GM12865 (cell line): ENCODE results near the gene PPP6R1.

ENCODE experiments used
- DNase-seq: peaks from one replicate; pipeline ENCODE4 v3.0.0; 2010; ENCODE audit warnings: low read depth
- H3K4me3 ChIP-seq: 2 replicates; pipeline ENCODE4 v1.5.1; 2011; ENCODE audit warnings: mild to moderate bottlenecking, low read depth, low read length, control low read depth
- TF ChIP-seq, protein P1 (sequence below): IDR thresholded peaks from 2 replicates; pipeline ENCODE4 v1.5.1; 2011; ENCODE audit warnings: low read length, control low read depth, low read depth, inconsistent platforms; ENCODE audit not compliant: insufficient read depth; ENCODE audit errors: missing control alignments

The PPP6R1 gene

DNA sequence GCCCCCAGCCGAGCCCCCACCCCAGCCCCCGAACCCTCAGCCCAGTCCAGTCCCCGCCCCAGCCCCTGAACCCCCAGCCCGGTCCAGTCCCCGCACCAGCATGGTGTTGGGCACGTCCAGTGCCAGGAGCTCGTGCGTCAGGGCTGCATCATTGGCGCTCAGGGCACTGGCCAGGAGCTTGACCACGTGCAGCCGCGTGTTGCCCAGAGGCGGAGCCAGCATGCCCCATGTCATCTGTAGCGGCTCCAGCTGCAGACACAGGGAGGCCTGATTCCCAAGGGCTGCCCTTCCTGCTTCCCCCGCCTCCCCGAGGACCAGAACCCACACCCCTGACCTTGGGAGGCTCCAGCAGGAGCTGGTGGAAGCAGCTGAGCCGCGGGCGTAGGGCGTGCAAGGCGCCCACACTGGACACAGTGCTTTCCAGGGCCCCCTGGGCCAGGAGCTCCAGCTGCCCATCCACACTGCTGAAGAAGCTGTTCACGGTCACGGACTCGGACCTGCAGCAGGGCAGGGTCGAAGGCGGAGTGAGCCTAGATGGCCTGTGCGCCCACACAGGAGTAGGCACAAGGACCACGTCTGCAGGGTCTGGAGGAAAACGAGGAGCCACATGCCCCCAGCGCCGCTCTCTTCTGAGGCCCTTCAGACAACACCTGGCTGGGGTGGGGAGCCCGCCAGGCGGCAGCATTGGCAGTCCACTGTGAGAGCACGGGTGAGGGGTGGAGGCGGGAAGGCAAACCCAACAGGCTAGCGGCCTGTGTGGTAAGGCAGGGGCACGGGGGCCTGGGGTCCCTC, 17.5 kb downstream of the PPP6R1 start:
- TF ChIP-seq, protein P1, sequence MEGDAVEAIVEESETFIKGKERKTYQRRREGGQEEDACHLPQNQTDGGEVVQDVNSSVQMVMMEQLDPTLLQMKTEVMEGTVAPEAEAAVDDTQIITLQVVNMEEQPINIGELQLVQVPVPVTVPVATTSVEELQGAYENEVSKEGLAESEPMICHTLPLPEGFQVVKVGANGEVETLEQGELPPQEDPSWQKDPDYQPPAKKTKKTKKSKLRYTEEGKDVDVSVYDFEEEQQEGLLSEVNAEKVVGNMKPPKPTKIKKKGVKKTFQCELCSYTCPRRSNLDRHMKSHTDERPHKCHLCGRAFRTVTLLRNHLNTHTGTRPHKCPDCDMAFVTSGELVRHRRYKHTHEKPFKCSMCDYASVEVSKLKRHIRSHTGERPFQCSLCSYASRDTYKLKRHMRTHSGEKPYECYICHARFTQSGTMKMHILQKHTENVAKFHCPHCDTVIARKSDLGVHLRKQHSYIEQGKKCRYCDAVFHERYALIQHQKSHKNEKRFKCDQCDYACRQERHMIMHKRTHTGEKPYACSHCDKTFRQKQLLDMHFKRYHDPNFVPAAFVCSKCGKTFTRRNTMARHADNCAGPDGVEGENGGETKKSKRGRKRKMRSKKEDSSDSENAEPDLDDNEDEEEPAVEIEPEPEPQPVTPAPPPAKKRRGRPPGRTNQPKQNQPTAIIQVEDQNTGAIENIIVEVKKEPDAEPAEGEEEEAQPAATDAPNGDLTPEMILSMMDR, result no peak
- H3K4me3 ChIP-seq, result no peak overlapping the region
- DNase-seq, result no peak

DNA sequence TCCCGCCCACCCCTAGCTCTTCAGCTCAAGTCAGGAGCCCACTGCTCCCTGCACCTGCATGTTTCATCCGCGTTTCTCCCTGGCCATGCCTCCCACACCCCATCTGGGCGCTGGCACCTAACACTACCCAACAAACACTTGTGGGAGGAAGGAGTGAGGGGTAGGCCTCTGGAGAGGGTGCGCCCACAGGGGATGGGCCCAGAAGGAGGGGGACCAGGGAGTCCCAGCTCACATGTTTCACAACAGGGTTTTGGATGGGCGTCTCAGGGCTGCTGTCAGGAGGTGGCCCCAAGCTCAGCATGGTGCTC, 18.1 kb downstream of the PPP6R1 start:
- DNase-seq, result no peak
- H3K4me3 ChIP-seq, result no peak overlapping the region
- TF ChIP-seq, protein P1, result no peak

DNA sequence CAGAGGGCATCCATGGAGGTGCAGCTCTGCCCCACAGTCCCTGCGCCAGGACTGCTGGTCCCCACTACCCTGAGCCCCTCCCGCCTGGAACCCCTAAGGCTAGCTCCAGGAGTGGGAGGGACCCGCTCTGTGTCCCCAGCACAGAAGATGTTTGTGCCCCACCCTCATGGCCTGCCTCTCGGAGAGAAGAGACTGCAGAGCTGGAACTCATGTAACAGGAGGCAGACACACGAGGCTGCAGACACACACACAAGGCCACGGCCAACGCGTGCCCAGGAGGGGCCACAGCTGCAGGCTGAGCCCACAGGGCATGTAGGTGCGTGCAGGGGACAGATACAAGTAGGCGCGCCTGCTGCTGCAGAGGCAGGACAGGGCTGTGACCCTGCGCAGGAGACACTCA, 19.8 kb downstream of the PPP6R1 start:
- TF ChIP-seq, protein P1, result no peak
- DNase-seq, result no peak
- H3K4me3 ChIP-seq, result no peak overlapping the region

DNA sequence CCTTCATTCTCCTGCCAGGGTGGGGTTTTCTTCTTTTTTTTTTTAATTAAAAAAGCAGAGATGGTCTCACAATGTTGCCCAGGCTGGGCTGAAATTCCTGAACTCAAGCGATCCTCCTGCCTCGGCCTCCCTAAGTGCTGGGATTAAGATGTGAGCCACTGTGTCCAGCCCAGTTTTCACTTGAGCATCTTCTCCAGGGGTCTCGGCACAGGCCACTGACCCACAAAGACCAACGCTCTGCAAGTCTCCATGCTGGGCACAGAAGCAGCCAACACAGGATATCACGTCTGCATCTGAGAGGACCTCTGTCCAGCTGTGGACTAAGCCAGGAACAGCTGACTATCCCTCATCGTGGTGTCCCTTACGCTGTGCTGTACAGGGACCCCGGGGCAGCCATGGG, 20.8 kb downstream of the PPP6R1 start:
- TF ChIP-seq, protein P1, result no peak
- DNase-seq, result no peak
- H3K4me3 ChIP-seq, result no peak overlapping the region

DNA sequence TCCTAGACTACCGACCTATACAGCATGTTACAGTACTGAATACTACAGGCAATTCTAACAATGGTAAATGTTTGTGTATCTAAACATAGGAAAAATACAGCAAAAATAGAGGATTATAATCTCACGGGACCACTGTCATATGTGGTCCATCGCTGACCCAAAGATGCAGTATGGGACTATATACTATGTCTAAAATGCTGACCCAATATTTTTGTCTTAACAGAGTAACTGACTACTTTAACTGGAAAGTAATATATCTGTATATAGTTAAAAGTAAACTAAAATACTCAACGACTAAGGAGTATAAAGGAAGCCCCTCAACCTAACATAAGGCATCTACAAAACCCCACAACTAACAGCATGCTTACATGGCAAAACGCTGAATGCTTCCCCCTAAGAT, 25.8 kb downstream of the PPP6R1 start:
- TF ChIP-seq, protein P1, result no peak
- DNase-seq, result no peak
- H3K4me3 ChIP-seq, result no peak overlapping the region

DNA sequence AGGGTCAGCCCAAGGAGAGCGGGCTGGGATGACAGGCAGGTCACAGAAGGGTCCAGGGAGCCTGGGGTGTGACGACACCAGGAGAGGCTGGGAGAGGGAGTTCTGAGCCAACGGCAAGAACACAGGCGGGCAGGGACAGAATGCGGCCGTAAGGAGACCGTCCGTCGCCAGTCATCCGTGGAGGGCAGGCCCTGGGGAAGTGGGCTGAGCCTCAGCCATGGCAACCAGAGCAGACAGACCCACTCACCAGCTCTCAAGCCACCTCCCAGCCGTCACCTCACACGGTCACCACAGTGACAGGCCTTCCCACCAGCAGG, 26.6 kb downstream of the PPP6R1 start:
- TF ChIP-seq, protein P1, result no peak
- DNase-seq, result no peak
- H3K4me3 ChIP-seq, result no peak overlapping the region
